Measurements from ENCODE around the gene CCT5. TPM values are rescaled to one million over a fixed set of nuclear protein-coding genes. Genes with fewer than 3 reads are reported as not detected.
"Not testable (repeated sequence)": the region's sequence is repeated elsewhere in the genome, so short reads cannot be mapped to it uniquely, and the experiment has no call there.

Gene CCT5
- polyA plus RNA-seq, 1 donor (not counting 4 experiments of a cell fraction or from before 2014, with no cell fraction given), result 558 TPM

GRCh38 chr5:10244342-10244944, 5.6 kb upstream of the CCT5 start:
- Histone ChIP-seq H3K9me3 (ENCODE audit: control insufficient read depth, low read depth, low read length) (no peaks in the 10 kb centered on the region), H3K36me3 (ENCODE audit: control insufficient read depth in 2 of 2, extremely low read depth in 1 of 2, insufficient read depth in 2 of 2, low read length in 2 of 2) (no peaks in the 10 kb centered on the region), H2AFZ (ENCODE audit: control insufficient read depth, low read length) (no peak overlapping the region), H3K79me2 (ENCODE audit: control insufficient read depth, insufficient read depth, low read length) (peaks cover 19% of the 10 kb centered on the region), H3K27me3 (ENCODE audit: control insufficient read depth, extremely low read depth, insufficient read depth, low read length) (no peaks in the 10 kb centered on the region), H3K27ac (ENCODE audit: control insufficient read depth, insufficient read depth, low read length) (no peak overlapping the region), H3K4me3 (ENCODE audit: control insufficient read depth in 2 of 3, extremely low read depth in 1 of 3, insufficient read depth in 2 of 3, low read depth in 1 of 3, low read length in 3 of 3) (no peak overlapping the region), H3K4me2 (ENCODE audit: control insufficient read depth, extremely low read depth, insufficient read depth, low read depth, low read length) (peak overlapping the region; percentile 2), H3K9ac (ENCODE audit: control insufficient read depth, extremely low read depth, insufficient read depth, low read length) (no peak overlapping the region), H4K20me1 (ENCODE audit: control insufficient read depth, extremely low read depth, insufficient read depth, low read length) (no peaks in the 10 kb centered on the region), H3K4me1 (ENCODE audit: control insufficient read depth, extremely low read depth, insufficient read depth, low read length) (peaks cover 26% of the 10 kb centered on the region), H3K9me1 (ENCODE audit: control insufficient read depth, extremely low read depth, insufficient read depth, low read length) (no peaks in the 10 kb centered on the region)
- dilution Hi-C loops (cut with MboI; ENCODE audit: extremely low pct_ligation_motif_present, low sequenced_read_pairs), result no loop called here
- no peak for DNase-seq (ENCODE audit: low read depth, low spot score)
- no peak for FAIRE-seq
- TF ChIP-seq EZH2 (IDR thresholded peaks at IDR 0.05; ENCODE audit: low read length), result no peak
- no peak for TF ChIP-seq CTCF (optimal IDR thresholded peaks at IDR 0.05 in 1 of 3, IDR thresholded peaks at IDR 0.05 in 1 of 3, conservative IDR thresholded peaks at IDR 0.05 in 1 of 3; ENCODE audit: extremely low read depth in 1 of 3, insufficient read depth in 2 of 3, low read length in 3 of 3)

GRCh38 chr5:10246761-10247160, 3.3 kb upstream of the CCT5 start:
- no peak overlapping the region for H3K9ac ChIP-seq (ENCODE audit: control insufficient read depth, extremely low read depth, insufficient read depth, low read length)
- no peak for TF ChIP-seq CTCF (optimal IDR thresholded peaks at IDR 0.05 in 1 of 3, IDR thresholded peaks at IDR 0.05 in 1 of 3, conservative IDR thresholded peaks at IDR 0.05 in 1 of 3; ENCODE audit: extremely low read depth in 1 of 3, insufficient read depth in 2 of 3, low read length in 3 of 3)
- TF ChIP-seq EZH2 (IDR thresholded peaks at IDR 0.05; ENCODE audit: low read length), result no peak
- H2AFZ ChIP-seq (ENCODE audit: control insufficient read depth, low read length), result peak overlapping the region; percentile 8
- no peak overlapping the region for H3K27ac ChIP-seq (ENCODE audit: control insufficient read depth, insufficient read depth, low read length)
- H3K27me3 ChIP-seq (ENCODE audit: control insufficient read depth, extremely low read depth, insufficient read depth, low read length), result no peaks in the 10 kb centered on the region
- H3K9me3 ChIP-seq (ENCODE audit: control insufficient read depth, low read depth, low read length), result no peaks in the 10 kb centered on the region
- H3K4me2 ChIP-seq (ENCODE audit: control insufficient read depth, extremely low read depth, insufficient read depth, low read depth, low read length), result peak overlapping the region; percentile 7
- H3K36me3 ChIP-seq (ENCODE audit: control insufficient read depth in 2 of 2, extremely low read depth in 1 of 2, insufficient read depth in 2 of 2, low read length in 2 of 2), result peaks cover under 1 to 6% of the 10 kb centered on the region in 2 experiments
- peaks cover 31% of the 10 kb centered on the region for H3K4me1 ChIP-seq (ENCODE audit: control insufficient read depth, extremely low read depth, insufficient read depth, low read length)
- no peak for FAIRE-seq
- DNase-seq (ENCODE audit: low read depth, low spot score), result no peak
- no peak overlapping the region for H3K4me3 ChIP-seq (ENCODE audit: control insufficient read depth in 2 of 3, extremely low read depth in 1 of 3, insufficient read depth in 2 of 3, low read depth in 1 of 3, low read length in 3 of 3)
- dilution Hi-C loops (cut with MboI; ENCODE audit: extremely low pct_ligation_motif_present, low sequenced_read_pairs), result no loop called here
- peaks cover 36% of the 10 kb centered on the region for H3K79me2 ChIP-seq (ENCODE audit: control insufficient read depth, insufficient read depth, low read length)
- no peaks in the 10 kb centered on the region for H4K20me1 ChIP-seq (ENCODE audit: control insufficient read depth, extremely low read depth, insufficient read depth, low read length)
- no peaks in the 10 kb centered on the region for H3K9me1 ChIP-seq (ENCODE audit: control insufficient read depth, extremely low read depth, insufficient read depth, low read length)

- Histone ChIP-seq H3K4me1 (ENCODE audit: control insufficient read depth, extremely low read depth, insufficient read depth, low read length) (peaks cover 36% of the 10 kb centered on the region), H3K79me2 (ENCODE audit: control insufficient read depth, insufficient read depth, low read length) (peaks cover 40% of the 10 kb centered on the region), H3K36me3 (ENCODE audit: control insufficient read depth in 2 of 2, extremely low read depth in 1 of 2, insufficient read depth in 2 of 2, low read length in 2 of 2) (peaks cover 2 to 10% of the 10 kb centered on the region in 2 experiments)
- H3K4me2 ChIP-seq (ENCODE audit: control insufficient read depth, extremely low read depth, insufficient read depth, low read depth, low read length); FAIRE-seq; dilution Hi-C loops (cut with MboI; ENCODE audit: extremely low pct_ligation_motif_present, low sequenced_read_pairs); H3K4me3 ChIP-seq (ENCODE audit: control insufficient read depth in 2 of 3, extremely low read depth in 1 of 3, insufficient read depth in 2 of 3, low read depth in 1 of 3, low read length in 3 of 3); H4K20me1 ChIP-seq (ENCODE audit: control insufficient read depth, extremely low read depth, insufficient read depth, low read length); H3K9ac ChIP-seq (ENCODE audit: control insufficient read depth, extremely low read depth, insufficient read depth, low read length); DNase-seq (ENCODE audit: low read depth, low spot score); H3K27ac ChIP-seq (ENCODE audit: control insufficient read depth, insufficient read depth, low read length); H3K9me1 ChIP-seq (ENCODE audit: control insufficient read depth, extremely low read depth, insufficient read depth, low read length); H3K9me3 ChIP-seq (ENCODE audit: control insufficient read depth, low read depth, low read length); H3K27me3 ChIP-seq (ENCODE audit: control insufficient read depth, extremely low read depth, insufficient read depth, low read length); H2AFZ ChIP-seq (ENCODE audit: control insufficient read depth, low read length): not testable (repeated sequence)
Observed at GRCh38 chr5:10247217-10247616, 2.9 kb upstream of the CCT5 start.

Measured in keratinocyte (primary cell).